ENCODE data around the gene HIP1R.
A peak's percentile ranks its signal among the peaks of the same experiment; 100 is the strongest.

The HIP1R gene

DNA sequence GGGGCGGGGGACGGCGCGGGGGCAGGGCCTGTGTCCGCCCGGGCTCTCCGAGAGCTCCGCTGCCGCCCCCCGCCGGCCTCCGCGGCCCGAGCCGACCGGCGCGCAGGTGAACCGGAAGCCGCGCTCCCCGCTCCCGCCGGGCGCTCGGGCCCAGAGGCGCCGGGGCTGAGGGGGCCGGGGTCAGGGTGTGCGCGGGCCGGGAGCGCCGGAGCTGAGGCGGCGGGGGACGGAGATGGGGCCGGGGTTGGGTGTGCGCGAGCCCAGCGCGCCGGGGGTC is 431 bp downstream of the HIP1R start:
- no peak overlapping the region for H3K4me2 ChIP-seq
- TF ChIP-seq, protein P1, sequence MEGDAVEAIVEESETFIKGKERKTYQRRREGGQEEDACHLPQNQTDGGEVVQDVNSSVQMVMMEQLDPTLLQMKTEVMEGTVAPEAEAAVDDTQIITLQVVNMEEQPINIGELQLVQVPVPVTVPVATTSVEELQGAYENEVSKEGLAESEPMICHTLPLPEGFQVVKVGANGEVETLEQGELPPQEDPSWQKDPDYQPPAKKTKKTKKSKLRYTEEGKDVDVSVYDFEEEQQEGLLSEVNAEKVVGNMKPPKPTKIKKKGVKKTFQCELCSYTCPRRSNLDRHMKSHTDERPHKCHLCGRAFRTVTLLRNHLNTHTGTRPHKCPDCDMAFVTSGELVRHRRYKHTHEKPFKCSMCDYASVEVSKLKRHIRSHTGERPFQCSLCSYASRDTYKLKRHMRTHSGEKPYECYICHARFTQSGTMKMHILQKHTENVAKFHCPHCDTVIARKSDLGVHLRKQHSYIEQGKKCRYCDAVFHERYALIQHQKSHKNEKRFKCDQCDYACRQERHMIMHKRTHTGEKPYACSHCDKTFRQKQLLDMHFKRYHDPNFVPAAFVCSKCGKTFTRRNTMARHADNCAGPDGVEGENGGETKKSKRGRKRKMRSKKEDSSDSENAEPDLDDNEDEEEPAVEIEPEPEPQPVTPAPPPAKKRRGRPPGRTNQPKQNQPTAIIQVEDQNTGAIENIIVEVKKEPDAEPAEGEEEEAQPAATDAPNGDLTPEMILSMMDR (conservative IDR thresholded peaks at IDR 0.05; ENCODE audit: low read depth, low read length) = no peak
- no peaks in the 10 kb centered on the region for H3K79me2 ChIP-seq (ENCODE audit: insufficient read depth, low read depth)
- H3K27me3 ChIP-seq (ENCODE audit: insufficient read depth, low read depth) = no peaks in the 10 kb centered on the region
- no peak overlapping the region for H3K9ac ChIP-seq
- no peaks in the 10 kb centered on the region for H3K36me3 ChIP-seq (ENCODE audit: insufficient read depth)
- no peak overlapping the region for H3K27ac ChIP-seq
- no peaks in the 10 kb centered on the region for H4K20me1 ChIP-seq (ENCODE audit: insufficient read depth)
- peaks cover 10% of the 10 kb centered on the region for H3K4me1 ChIP-seq (ENCODE audit: low read depth, poor library complexity, severe bottlenecking)
- no peak overlapping the region for H3K4me3 ChIP-seq (IDR thresholded peaks at IDR 0.05; ENCODE audit: insufficient read depth, low read depth, low read length)
- H2AFZ ChIP-seq (ENCODE audit: low read depth) = no peak overlapping the region; the same call in 1 of the 2 replicates

DNA sequence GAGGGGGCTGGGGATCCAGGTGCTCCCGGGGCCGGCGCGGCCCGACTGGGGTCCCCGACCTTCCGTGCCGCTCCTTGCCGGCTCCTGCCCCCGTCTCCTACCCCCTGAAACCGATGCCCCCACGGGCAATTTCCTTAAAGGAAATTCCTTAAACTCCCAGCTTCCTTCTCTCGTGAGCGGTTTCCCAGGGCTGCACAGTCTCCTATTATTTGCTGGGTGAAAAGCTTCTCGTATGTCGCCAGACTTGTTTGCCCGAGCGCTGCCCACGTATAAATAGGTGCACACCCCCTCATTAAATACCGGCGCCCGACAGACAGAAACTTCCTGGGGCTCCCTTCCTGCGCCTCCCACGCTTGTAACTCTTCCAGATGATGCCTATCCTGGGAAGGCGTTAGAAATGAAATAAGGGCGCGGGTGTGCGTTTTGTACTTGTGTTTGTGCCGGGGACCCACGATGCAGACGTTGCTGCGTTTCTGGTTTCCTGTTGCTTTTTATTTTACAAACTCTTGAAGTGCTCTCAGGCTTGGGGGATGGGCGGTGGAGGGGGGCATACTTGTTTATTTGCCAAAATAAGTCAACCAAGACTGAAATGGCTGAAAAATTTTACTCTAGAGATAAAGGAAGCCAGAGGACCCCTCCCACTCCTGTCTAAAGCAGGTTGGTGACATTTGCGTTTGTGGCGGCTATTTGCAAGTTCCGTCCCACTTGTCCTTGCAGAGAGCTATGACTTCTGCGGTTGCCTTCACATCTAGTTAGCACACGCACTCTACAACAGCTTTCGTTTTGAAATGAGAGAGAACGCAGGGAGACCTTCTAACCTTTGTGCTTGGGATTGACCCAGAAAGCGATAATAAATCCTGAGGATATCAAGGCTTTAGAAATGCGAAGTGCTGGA is 1.0 kb downstream of the HIP1R start:
- Histone ChIP-seq H3K4me1 (ENCODE audit: low read depth, poor library complexity, severe bottlenecking) (peaks cover 10% of the 10 kb centered on the region), H4K20me1 (ENCODE audit: insufficient read depth) (no peaks in the 10 kb centered on the region), H3K4me3 (IDR thresholded peaks at IDR 0.05; ENCODE audit: insufficient read depth, low read depth, low read length) (no peak overlapping the region), H3K27me3 (ENCODE audit: insufficient read depth, low read depth) (no peaks in the 10 kb centered on the region), H3K36me3 (ENCODE audit: insufficient read depth) (no peaks in the 10 kb centered on the region), H3K79me2 (ENCODE audit: insufficient read depth, low read depth) (no peaks in the 10 kb centered on the region), H3K27ac (no peak overlapping the region), H3K4me2 (peak overlapping the region; percentile 70), H3K9ac (peak overlapping the region; percentile 9; the same call in 1 of the 2 replicates), H2AFZ (ENCODE audit: low read depth) (peak overlapping the region; percentile 42; the same call in 1 of the 2 replicates)
- TF ChIP-seq, protein P1 (conservative IDR thresholded peaks at IDR 0.05; ENCODE audit: low read depth, low read length) = no peak

DNA sequence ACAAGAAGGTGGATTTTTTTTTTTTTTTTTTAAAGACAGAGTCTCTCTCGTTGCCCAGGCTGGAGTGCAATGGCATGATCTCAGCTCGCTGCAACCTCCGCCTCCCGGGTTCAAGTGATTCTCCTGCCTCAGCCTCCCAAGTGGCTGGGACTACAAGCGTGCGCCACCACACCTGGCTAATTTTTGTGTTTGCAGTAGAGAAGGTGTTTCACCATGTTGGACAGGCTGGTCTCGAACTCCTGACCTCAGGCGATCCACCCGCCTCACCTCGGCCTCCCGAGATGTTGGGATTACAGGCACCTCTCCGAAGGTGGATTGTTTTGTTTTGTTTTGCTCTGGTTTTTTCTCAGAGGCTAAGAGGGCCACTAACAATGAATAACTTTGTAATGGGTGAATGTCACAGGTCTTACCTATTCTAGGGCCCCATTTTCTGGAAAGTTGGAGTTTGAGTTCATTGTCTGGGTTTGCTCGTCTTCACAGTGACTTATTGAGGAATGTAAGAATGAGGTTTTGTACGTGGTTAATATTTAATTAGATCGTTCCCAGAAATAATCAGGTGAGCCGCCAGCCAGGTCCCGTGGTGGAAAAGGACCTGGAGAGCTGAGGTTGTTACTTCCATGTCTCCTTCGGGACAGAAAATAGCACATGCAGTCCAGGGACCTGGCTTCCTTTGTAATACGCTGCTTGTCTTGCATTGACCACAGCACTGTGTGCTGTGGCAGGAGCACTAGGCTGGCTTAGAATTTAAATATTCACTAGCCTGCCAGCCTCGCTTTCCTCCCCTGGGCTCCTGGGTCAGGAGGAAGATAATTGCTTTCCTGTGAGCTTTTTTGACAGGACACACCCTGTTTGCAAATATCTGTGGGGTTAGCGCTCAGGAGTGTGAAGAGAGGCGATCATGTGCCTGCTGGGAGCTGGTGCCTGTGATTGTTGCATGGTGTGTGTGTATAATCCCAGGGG is 2.3 kb downstream of the HIP1R start:
- Histone ChIP-seq H4K20me1 (ENCODE audit: insufficient read depth) (no peaks in the 10 kb centered on the region), H3K36me3 (ENCODE audit: insufficient read depth) (no peaks in the 10 kb centered on the region), H3K4me3 (IDR thresholded peaks at IDR 0.05; ENCODE audit: insufficient read depth, low read depth, low read length) (no peak overlapping the region), H2AFZ (ENCODE audit: low read depth) (no peak overlapping the region), H3K4me2 (peak overlapping the region; percentile 70; the same call in 1 of the 2 replicates), H3K4me1 (ENCODE audit: low read depth, poor library complexity, severe bottlenecking) (peaks cover 10% of the 10 kb centered on the region), H3K27me3 (ENCODE audit: insufficient read depth, low read depth) (no peaks in the 10 kb centered on the region), H3K27ac (no peak overlapping the region), H3K79me2 (ENCODE audit: insufficient read depth, low read depth) (no peaks in the 10 kb centered on the region), H3K9ac (no peak overlapping the region)
- TF ChIP-seq, protein P1 (conservative IDR thresholded peaks at IDR 0.05; ENCODE audit: low read depth, low read length) = no peak

DNA sequence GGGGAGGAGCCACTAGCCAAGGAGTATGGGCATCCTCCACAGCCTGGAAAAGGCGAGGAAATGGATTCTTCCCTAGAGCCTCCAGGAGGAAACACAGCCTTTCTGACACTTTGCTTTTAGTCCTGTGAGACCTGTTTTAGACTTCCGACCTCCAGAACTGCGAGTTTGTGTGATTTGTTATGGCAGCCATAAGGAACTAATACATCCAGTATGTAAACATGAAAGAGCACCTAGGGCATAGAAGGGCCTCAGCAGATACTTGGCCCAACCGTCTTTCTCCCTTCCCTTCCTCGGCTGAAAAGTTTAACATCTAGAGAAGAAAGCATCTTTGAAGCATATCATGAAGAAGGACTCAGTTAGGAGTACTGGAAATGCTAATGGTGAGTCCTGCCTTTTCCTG is 3.6 kb downstream of the HIP1R start:
- Histone ChIP-seq H3K27me3 (ENCODE audit: insufficient read depth, low read depth) (no peaks in the 10 kb centered on the region), H3K36me3 (ENCODE audit: insufficient read depth) (no peaks in the 10 kb centered on the region), H3K4me3 (IDR thresholded peaks at IDR 0.05; ENCODE audit: insufficient read depth, low read depth, low read length) (no peak overlapping the region), H3K4me2 (no peak overlapping the region), H3K27ac (no peak overlapping the region), H3K9ac (no peak overlapping the region), H4K20me1 (ENCODE audit: insufficient read depth) (no peaks in the 10 kb centered on the region), H3K4me1 (ENCODE audit: low read depth, poor library complexity, severe bottlenecking) (peaks cover 10% of the 10 kb centered on the region), H2AFZ (ENCODE audit: low read depth) (no peak overlapping the region), H3K79me2 (ENCODE audit: insufficient read depth, low read depth) (no peaks in the 10 kb centered on the region)
- TF ChIP-seq, protein P1 (conservative IDR thresholded peaks at IDR 0.05; ENCODE audit: low read depth, low read length) = no peak
